HCT116 (cell line): ENCODE results near the gene GLTP. TPM values are rescaled to one million over a fixed set of nuclear protein-coding genes. Genes with fewer than 3 reads are reported as not detected.

Source experiments
- ATAC-seq: fragments of 200-7000 bp; cut with Tn5 transposase; 2 replicates; pipeline ENCODE4 v1.9.1; 2020; ENCODE audit warnings: mild to moderate bottlenecking, moderate library complexity
- BruUV-seq: library from RNA; stranded (reverse); fragments of 400-500 nt; replicated peaks from 2 replicates; lab custom pipeline; 2021; lab: Mats Ljungman, UMichigan
- CTCF ChIA-PET: fragments of 300-600 bp; sonication (Branson Sonifier 250); formaldehyde crosslinking; loops from one replicate; lab custom pipeline; 2021; ENCODE audit warnings: antibody characterized with exemption; lab: Charles Lee
- POLR2A ChIA-PET: fragments of 300-600, 350-600 bp; sonication (Branson Sonifier 250); formaldehyde crosslinking; loops from one replicate; lab custom pipeline; 2021; ENCODE audit warnings: antibody characterized with exemption; lab: Charles Lee
- RAD21 ChIA-PET, 2 experiments: fragments of 300-600 bp; sonication (Branson Sonifier 250); formaldehyde crosslinking; loops; one replicate each; lab custom pipeline; 2023; ENCODE audit warnings: low total read pairs in 2 of 2; ENCODE audit not compliant: uncharacterized antibody in 2 of 2, unreplicated experiment in 2 of 2, low non-redundant PET in 1 of 2; lab: Charles Lee
- DNase-seq: peaks from one replicate; pipeline ENCODE4 v3.0.0-alpha.2; 2010; ENCODE audit warnings: low read depth, low spot score
- H2AFZ ChIP-seq: fragments of 200-600 bp; shearing (Covaris generic), sonication (generic); 2 replicates; pipeline ENCODE4 v1.6.1; 2017; ENCODE audit warnings: low read depth, mixed run types, mixed read lengths, antibody characterized with exemption, low read length; ENCODE audit not compliant: poor library complexity, severe bottlenecking
- H3K27ac ChIP-seq: 2 replicates; pipeline ENCODE4 v1.5.1; 2012; ENCODE audit warnings: low read depth, low read length
- H3K27me3 ChIP-seq: fragments of 200-600 bp; sonication (generic); 2 replicates; pipeline ENCODE4 v1.6.1; 2016; ENCODE audit warnings: mixed run types, low read length, mixed read lengths; ENCODE audit not compliant: insufficient read depth
- H3K36me3 ChIP-seq, 2 experiments: fragments of 200-500 bp in 1 of 2; fragments of 200-600 bp in 1 of 2; sonication (Bioruptor generic) in 1 of 2; sonication (generic) in 1 of 2; 2 replicates each; pipeline versions ENCODE4 v1.5.1 to v1.6.1; 2014 to 2016; ENCODE audit warnings: low read length in 2 of 2, inconsistent platforms in 1 of 2, mixed read lengths in 1 of 2, mixed run types in 1 of 2; ENCODE audit not compliant: insufficient read depth in 2 of 2, control insufficient read depth in 1 of 2
- H3K4me1 ChIP-seq, 2 experiments: fragments of 200-600 bp in 1 of 2; sonication (generic) in 1 of 2; 2 replicates each; pipeline versions ENCODE4 v1.5.1 to v1.6.1; 2012 to 2017; ENCODE audit warnings: low read length in 2 of 2, inconsistent platforms in 1 of 2, mild to moderate bottlenecking in 1 of 2, mixed read lengths in 1 of 2, mixed run types in 1 of 2, moderate library complexity in 1 of 2; ENCODE audit not compliant: insufficient read depth in 2 of 2, control insufficient read depth in 1 of 2
- H3K4me2 ChIP-seq: fragments of 200-600 bp; sonication (generic); 2 replicates; pipeline ENCODE4 v1.6.1; 2017; ENCODE audit warnings: mixed run types, low read length, mixed read lengths
- H3K4me3 ChIP-seq, 2 experiments: fragments of 200-600 bp in 1 of 2; sonication (generic) in 1 of 2; replicated peaks in 1 of 2; 2 replicates each; pipeline ENCODE4 v1.5.1; 2011 to 2016; ENCODE audit warnings: low read length in 2 of 2, control low read depth in 1 of 2, low read depth in 1 of 2, mild to moderate bottlenecking in 1 of 2, mixed read lengths in 1 of 2, mixed run types in 1 of 2
- H3K79me2 ChIP-seq: fragments of 200-600 bp; sonication (generic); 2 replicates; pipeline ENCODE4 v1.6.1; 2017; ENCODE audit warnings: mild to moderate bottlenecking, mixed run types, low read length, moderate library complexity, mixed read lengths; ENCODE audit not compliant: insufficient read depth
- H3K9ac ChIP-seq: fragments of 200-600 bp; sonication (generic); 2 replicates; pipeline ENCODE4 v1.6.1; 2016; ENCODE audit warnings: low read length, mixed read lengths
- H3K9me2 ChIP-seq: fragments of 200-600 bp; sonication (generic), shearing (Covaris generic); 2 replicates; pipeline ENCODE4 v1.6.1; 2017; ENCODE audit warnings: mixed run types, mild to moderate bottlenecking, moderate library complexity; ENCODE audit not compliant: insufficient read depth
- H3K9me3 ChIP-seq, 2 experiments: fragments of 200-500 bp in 1 of 2; fragments of 200-600 bp in 1 of 2; sonication (Bioruptor generic) in 1 of 2; sonication (generic) in 1 of 2; 2 replicates each; pipeline ENCODE4 v1.6.1; 2014 to 2017; ENCODE audit warnings: low read length in 2 of 2, mixed read lengths in 2 of 2, inconsistent platforms in 1 of 2, low read depth in 1 of 2, mild to moderate bottlenecking in 1 of 2, mixed run types in 1 of 2, moderate library complexity in 1 of 2; ENCODE audit not compliant: control insufficient read depth in 1 of 2, insufficient read depth in 1 of 2
- H4K20me1 ChIP-seq: fragments of 200-600 bp; sonication (generic), shearing (Covaris generic); 2 replicates; pipeline ENCODE4 v1.6.1; 2017; ENCODE audit warnings: mixed run types, mild to moderate bottlenecking, moderate library complexity; ENCODE audit not compliant: insufficient read depth
- CEBPB ChIP-seq: IDR thresholded peaks from 2 replicates; pipeline ENCODE4 v1.6.1; 2012; ENCODE audit warnings: low read depth
- EGR1 ChIP-seq: IDR thresholded peaks from 2 replicates; pipeline ENCODE4 v1.6.1; 2012; ENCODE audit warnings: low read depth
- ELF1 ChIP-seq: IDR thresholded peaks from 2 replicates; pipeline ENCODE4 v1.6.1; 2012; ENCODE audit warnings: low read depth, borderline replicate concordance
- EZH2 ChIP-seq: fragments of 200-600 bp; sonication (generic); IDR thresholded peaks from 2 replicates; pipeline ENCODE4 v1.6.1; 2017; ENCODE audit warnings: antibody characterized with exemption, mixed run types
- POLR2AphosphoS5 ChIP-seq: IDR thresholded peaks from 2 replicates; pipeline ENCODE4 v1.6.1; 2011; ENCODE audit warnings: mild to moderate bottlenecking, low read depth, low read length, moderate library complexity
- SIN3A ChIP-seq: IDR thresholded peaks from 2 replicates; pipeline ENCODE4 v1.6.1; 2012; ENCODE audit warnings: low read depth
- SP1 ChIP-seq: IDR thresholded peaks from 2 replicates; pipeline ENCODE4 v1.6.1; 2012; ENCODE audit warnings: low read depth
- YY1 ChIP-seq: IDR thresholded peaks from 2 replicates; pipeline ENCODE4 v1.6.1; 2011; ENCODE audit warnings: low read length, low read depth, moderate library complexity, mild to moderate bottlenecking; ENCODE audit not compliant: insufficient replicate concordance; ENCODE audit errors: extremely low read depth
- ZFX ChIP-seq: fragments of 450-650 bp; IDR thresholded peaks from 2 replicates; pipeline ENCODE4 v1.6.1; 2017
- ZNF274 ChIP-seq: fragments of 200-500 bp; sonication (Bioruptor generic); IDR thresholded peaks from 2 replicates; pipeline ENCODE4 v1.6.1; 2014; ENCODE audit warnings: mild to moderate bottlenecking, low read depth, low read length, inconsistent platforms
- intact Hi-C: fragments of 100-400 bp; cut with micrococcal nuclease; formaldehyde crosslinking; loops from 2 replicates; pipeline ENCODE4 v1.10.0; 2022
- total RNA-seq: library from RNA; stranded (reverse); gene quantifications from one replicate; pipeline ENCODE4 v1.2.1, GENCODE V29; 2021; ENCODE audit not compliant: unreplicated experiment
- TF ChIP-seq, protein P1 (sequence below): IDR thresholded peaks from 2 replicates; pipeline ENCODE4 v1.6.1; 2011; ENCODE audit warnings: mild to moderate bottlenecking, low read length, moderate library complexity; ENCODE audit not compliant: insufficient replicate concordance; ENCODE audit errors: extremely low read depth
- TF ChIP-seq, protein P2 (sequence below): IDR thresholded peaks from 2 replicates; pipeline ENCODE4 v1.6.1; 2012
- TF ChIP-seq, protein P3 (sequence below): IDR thresholded peaks from 2 replicates; pipeline ENCODE4 v1.6.1; 2012
- TF ChIP-seq, protein P4 (sequence below), 3 experiments: fragments of 200-600 bp in 1 of 3; sonication (generic) in 1 of 3; IDR thresholded peaks in 2 of 3; conservative IDR thresholded peaks in 1 of 3; 2 replicates each; pipeline ENCODE4 v1.5.1; 2012 to 2017; ENCODE audit warnings: low read depth in 2 of 3, low read length in 2 of 3, antibody characterized with exemption in 1 of 3, borderline replicate concordance in 1 of 3, control low read depth in 1 of 3, mild to moderate bottlenecking in 1 of 3, mixed read lengths in 1 of 3, mixed run types in 1 of 3, moderate library complexity in 1 of 3; ENCODE audit not compliant: insufficient read depth in 1 of 3
- TF ChIP-seq, protein P5 (sequence below): IDR thresholded peaks from 2 replicates; pipeline ENCODE4 v1.6.1; 2012; ENCODE audit warnings: low read depth

Gene GLTP
- total RNA-seq, 1 experiment from 2014 or later = 26.6 TPM

DNA sequence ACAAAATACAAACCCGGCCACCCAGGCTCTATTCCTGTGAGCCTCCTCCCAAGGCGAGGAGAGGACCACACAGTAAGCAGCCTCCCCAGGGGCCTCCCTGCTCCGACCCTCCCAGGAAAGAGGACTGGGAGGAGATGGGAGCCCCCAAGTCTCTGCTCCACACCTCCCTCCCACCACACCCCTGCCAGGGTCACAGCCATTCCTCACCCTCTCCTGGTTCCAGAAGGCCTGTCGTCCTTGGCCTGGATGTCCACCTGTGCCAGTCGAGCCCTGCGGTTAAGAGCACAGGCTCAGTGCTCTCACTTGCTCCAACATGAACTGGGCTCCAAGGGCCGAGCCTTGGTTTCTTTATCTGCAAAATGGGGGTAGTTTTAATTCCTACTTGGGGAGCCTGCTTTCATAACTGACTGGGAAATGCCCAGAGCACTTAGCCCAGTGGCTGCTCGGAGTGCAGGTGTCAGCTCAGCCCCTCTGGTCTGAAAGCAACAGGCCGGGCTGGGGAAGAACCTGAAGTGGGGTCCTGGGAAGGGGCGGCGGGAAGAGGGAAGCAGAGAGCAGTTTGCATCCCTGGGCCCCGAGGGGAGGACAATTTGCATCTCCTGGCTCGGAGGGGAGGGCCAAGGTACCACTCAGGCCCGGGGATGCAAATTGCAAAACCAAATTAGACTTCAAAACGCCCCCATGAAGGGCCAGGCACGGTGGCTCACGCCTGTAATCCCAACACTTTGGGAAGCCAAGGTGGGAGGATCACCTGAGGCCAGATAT, 43.3 kb upstream of the GLTP start:
- ChIA-PET POLR2A (no interaction called here), RAD21 (no interaction called here), CTCF (no interaction called here)
- Histone ChIP-seq H2AFZ (no peak overlapping the region), H3K4me3 (no peak overlapping the region), H3K27ac (no peak overlapping the region), H3K4me1 (no peaks in the 10 kb centered on the region), H4K20me1 (no peaks in the 10 kb centered on the region), H3K9me2 (no peaks in the 10 kb centered on the region), H3K27me3 (no peaks in the 10 kb centered on the region), H3K9ac (no peak overlapping the region), H3K9me3 (no peaks in the 10 kb centered on the region), H3K36me3 (peaks cover 0 to 4% of the 10 kb centered on the region in 2 experiments; a peak in 1 of 4 replicates), H3K4me2 (no peak overlapping the region), H3K79me2 (no peaks in the 10 kb centered on the region)
- TF ChIP-seq ZFX = no peak
- no peak for TF ChIP-seq SP1
- TF ChIP-seq, protein P1, sequence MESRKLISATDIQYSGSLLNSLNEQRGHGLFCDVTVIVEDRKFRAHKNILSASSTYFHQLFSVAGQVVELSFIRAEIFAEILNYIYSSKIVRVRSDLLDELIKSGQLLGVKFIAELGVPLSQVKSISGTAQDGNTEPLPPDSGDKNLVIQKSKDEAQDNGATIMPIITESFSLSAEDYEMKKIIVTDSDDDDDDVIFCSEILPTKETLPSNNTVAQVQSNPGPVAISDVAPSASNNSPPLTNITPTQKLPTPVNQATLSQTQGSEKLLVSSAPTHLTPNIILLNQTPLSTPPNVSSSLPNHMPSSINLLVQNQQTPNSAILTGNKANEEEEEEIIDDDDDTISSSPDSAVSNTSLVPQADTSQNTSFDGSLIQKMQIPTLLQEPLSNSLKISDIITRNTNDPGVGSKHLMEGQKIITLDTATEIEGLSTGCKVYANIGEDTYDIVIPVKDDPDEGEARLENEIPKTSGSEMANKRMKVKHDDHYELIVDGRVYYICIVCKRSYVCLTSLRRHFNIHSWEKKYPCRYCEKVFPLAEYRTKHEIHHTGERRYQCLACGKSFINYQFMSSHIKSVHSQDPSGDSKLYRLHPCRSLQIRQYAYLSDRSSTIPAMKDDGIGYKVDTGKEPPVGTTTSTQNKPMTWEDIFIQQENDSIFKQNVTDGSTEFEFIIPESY = no peak
- no peak for TF ChIP-seq POLR2AphosphoS5
- no peak for TF ChIP-seq SIN3A
- no peak for TF ChIP-seq ELF1
- TF ChIP-seq EZH2 = no peak
- TF ChIP-seq YY1 = no peak
- no peak for TF ChIP-seq EGR1
- TF ChIP-seq, protein P2, sequence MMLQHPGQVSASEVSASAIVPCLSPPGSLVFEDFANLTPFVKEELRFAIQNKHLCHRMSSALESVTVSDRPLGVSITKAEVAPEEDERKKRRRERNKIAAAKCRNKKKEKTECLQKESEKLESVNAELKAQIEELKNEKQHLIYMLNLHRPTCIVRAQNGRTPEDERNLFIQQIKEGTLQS = no peak
- no peak for TF ChIP-seq ZNF274
- TF ChIP-seq, protein P3, sequence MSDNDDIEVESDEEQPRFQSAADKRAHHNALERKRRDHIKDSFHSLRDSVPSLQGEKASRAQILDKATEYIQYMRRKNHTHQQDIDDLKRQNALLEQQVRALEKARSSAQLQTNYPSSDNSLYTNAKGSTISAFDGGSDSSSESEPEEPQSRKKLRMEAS = no peak
- no peak for TF ChIP-seq CEBPB
- TF ChIP-seq, protein P4, sequence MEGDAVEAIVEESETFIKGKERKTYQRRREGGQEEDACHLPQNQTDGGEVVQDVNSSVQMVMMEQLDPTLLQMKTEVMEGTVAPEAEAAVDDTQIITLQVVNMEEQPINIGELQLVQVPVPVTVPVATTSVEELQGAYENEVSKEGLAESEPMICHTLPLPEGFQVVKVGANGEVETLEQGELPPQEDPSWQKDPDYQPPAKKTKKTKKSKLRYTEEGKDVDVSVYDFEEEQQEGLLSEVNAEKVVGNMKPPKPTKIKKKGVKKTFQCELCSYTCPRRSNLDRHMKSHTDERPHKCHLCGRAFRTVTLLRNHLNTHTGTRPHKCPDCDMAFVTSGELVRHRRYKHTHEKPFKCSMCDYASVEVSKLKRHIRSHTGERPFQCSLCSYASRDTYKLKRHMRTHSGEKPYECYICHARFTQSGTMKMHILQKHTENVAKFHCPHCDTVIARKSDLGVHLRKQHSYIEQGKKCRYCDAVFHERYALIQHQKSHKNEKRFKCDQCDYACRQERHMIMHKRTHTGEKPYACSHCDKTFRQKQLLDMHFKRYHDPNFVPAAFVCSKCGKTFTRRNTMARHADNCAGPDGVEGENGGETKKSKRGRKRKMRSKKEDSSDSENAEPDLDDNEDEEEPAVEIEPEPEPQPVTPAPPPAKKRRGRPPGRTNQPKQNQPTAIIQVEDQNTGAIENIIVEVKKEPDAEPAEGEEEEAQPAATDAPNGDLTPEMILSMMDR (IDR thresholded peaks at IDR 0.05 in 2 of 3, conservative IDR thresholded peaks at IDR 0.05 in 1 of 3; ENCODE audit: borderline replicate concordance in 1 of 3, insufficient read depth in 1 of 3, low read depth in 2 of 3, low read length in 2 of 3) = no peak
- TF ChIP-seq, protein P5, sequence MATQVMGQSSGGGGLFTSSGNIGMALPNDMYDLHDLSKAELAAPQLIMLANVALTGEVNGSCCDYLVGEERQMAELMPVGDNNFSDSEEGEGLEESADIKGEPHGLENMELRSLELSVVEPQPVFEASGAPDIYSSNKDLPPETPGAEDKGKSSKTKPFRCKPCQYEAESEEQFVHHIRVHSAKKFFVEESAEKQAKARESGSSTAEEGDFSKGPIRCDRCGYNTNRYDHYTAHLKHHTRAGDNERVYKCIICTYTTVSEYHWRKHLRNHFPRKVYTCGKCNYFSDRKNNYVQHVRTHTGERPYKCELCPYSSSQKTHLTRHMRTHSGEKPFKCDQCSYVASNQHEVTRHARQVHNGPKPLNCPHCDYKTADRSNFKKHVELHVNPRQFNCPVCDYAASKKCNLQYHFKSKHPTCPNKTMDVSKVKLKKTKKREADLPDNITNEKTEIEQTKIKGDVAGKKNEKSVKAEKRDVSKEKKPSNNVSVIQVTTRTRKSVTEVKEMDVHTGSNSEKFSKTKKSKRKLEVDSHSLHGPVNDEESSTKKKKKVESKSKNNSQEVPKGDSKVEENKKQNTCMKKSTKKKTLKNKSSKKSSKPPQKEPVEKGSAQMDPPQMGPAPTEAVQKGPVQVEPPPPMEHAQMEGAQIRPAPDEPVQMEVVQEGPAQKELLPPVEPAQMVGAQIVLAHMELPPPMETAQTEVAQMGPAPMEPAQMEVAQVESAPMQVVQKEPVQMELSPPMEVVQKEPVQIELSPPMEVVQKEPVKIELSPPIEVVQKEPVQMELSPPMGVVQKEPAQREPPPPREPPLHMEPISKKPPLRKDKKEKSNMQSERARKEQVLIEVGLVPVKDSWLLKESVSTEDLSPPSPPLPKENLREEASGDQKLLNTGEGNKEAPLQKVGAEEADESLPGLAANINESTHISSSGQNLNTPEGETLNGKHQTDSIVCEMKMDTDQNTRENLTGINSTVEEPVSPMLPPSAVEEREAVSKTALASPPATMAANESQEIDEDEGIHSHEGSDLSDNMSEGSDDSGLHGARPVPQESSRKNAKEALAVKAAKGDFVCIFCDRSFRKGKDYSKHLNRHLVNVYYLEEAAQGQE = no peak
- no TSS peak for BruUV-seq
- ATAC-seq (no peak), DNase-seq (no peak)
- intact Hi-C loops = no loop called here
